A673 (cell line): ENCODE results near the gene FAM98C.

Experiments used
- EZH2 ChIP-seq: fragments of 200-600 bp; sonication (generic); IDR thresholded peaks from 2 replicates; pipeline ENCODE4 v1.6.1; 2017; ENCODE audit warnings: borderline replicate concordance, low read depth, mild to moderate bottlenecking, mixed read lengths, antibody characterized with exemption, low read length; ENCODE audit not compliant: poor library complexity, severe bottlenecking
- TF ChIP-seq, protein P1 (sequence below): fragments of 300-800, 200-600 bp; sonication (generic); conservative IDR thresholded peaks from 2 replicates; pipeline ENCODE4 v1.5.1; 2017; ENCODE audit warnings: low read depth, mild to moderate bottlenecking, antibody characterized with exemption, low read length, moderate library complexity, mixed read lengths

DNA sequence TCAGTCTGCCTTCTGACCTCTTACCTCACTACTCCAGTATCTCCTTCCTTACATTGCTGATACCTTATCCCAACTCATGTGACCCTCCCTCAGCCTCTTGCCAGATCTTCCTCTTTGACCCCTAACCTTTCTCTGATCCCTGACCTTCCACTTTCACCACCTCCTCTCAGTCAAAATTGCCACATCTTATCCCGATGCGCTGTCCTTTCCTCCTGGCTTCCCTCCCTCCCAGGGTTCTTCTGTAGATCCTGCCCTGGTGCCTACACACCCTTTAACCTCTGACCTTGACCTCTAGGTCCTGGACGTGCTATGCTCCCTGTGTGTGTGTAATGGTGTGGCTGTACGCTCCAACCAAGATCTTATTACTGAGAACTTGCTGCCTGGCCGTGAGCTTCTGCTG is 54.3 kb downstream of the FAM98C start:
- TF ChIP-seq, protein P1, sequence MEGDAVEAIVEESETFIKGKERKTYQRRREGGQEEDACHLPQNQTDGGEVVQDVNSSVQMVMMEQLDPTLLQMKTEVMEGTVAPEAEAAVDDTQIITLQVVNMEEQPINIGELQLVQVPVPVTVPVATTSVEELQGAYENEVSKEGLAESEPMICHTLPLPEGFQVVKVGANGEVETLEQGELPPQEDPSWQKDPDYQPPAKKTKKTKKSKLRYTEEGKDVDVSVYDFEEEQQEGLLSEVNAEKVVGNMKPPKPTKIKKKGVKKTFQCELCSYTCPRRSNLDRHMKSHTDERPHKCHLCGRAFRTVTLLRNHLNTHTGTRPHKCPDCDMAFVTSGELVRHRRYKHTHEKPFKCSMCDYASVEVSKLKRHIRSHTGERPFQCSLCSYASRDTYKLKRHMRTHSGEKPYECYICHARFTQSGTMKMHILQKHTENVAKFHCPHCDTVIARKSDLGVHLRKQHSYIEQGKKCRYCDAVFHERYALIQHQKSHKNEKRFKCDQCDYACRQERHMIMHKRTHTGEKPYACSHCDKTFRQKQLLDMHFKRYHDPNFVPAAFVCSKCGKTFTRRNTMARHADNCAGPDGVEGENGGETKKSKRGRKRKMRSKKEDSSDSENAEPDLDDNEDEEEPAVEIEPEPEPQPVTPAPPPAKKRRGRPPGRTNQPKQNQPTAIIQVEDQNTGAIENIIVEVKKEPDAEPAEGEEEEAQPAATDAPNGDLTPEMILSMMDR, result no peak
- TF ChIP-seq EZH2, result no peak
